HG03025 (cell line): Measurements from ENCODE around the gene PRPF6.

Source experiments
- ATAC-seq: cut with Tn5 transposase; IDR thresholded peaks from one replicate; pipeline ENCODE4 v1.9.1; 2021; ENCODE audit warnings: mild to moderate bottlenecking, moderate library complexity; ENCODE audit not compliant: unreplicated experiment, low FRiP score

PRPF6 gene

DNA sequence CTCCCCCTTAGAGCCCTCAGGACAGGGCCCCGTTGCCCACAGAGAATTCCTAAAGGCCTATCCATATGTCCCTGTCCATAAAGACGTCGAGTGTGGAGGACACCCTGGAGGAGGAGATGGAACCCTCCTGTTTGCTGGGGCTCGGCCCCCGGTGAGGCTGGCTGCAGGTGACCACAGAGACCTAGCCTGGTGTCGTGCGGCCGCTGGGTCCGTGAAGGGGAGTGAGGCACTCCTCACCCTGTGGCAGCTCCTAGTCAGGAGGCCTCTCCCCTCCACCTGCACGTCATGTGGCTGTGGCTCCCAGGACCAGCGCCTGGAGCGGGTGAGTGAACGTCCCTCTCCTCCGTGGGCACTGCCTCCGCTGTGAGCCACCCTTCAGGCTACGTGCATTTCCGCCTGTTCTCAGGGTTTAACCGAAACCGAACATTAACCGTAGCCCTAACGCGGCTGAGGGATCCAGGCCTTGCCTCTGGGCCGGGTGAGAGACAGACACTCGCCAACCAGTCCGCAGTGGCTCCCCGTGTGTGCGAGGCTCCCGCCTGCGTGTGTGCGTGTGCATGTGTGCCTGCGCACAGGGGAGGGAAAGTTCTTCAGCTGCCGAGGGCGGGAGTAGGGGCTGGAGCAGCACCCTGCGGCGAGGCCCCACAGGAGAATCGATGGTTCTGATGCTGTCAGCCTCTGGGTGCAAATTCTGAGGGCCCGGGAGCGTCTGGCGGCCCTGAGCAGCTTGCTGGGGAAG, 76.1 kb downstream of the PRPF6 start:
- ATAC-seq, result no peak

DNA sequence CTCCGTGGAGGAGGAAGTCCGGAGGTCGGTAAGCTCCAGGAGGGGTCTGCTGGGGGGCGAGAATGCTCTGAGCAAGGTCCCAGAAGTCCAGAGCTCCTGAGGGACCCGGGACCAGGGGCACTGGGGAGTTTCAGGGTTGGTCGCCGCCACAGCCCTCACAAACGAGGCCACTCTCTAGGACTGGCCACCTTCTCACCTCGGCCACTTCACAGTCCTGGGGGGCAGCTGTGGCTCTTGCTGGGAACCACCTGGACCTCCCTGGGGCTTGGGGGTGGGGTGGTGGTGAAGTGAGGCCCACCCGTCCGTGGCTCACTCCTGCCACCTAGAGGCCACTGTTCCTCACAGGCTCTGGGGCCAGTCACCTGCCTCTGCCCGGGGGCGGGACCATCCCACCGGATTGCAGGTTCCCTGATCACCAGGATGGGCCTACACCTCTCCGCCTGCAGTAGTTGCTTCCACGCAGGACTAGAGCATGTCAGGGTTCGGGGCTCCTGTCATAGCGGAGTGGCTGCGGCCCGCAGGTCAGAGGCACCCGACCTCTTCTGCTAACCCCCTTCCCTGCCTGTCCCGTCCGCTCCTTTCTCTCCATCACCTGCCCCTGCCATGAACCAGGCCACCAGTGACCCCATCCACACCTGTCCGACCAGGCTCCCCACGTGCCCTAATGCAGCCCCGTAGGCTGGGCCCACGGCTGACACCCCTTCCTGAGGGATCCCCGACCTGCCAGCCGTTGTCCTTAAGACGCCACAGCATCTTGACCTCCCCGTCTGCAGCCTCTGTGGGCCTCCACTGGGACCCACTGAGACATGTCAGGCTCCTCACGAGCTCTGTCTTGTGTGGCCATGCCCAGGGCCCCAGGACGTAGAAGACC, 76.9 kb downstream of the PRPF6 start:
- no peak for ATAC-seq

GRCh38 chr20:64058536-64058935, 77.6 kb downstream of the PRPF6 start:
- no peak for ATAC-seq

DNA sequence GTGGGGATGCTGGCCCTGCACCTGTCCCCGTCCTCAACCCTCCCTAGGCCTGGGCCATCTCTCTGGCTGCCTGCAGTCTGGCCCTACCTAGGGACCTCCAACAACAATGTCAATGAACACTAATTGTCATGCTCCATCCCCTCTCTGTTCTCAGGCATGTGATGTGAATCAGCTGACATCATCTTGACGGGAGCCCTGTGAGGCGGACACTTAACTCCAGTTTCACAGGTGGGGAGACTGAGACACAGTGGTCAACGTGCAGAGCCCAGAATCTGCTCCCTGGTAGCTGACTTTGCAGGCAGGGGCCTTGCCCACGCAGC, 81.3 kb downstream of the PRPF6 start:
- no peak for ATAC-seq

DNA sequence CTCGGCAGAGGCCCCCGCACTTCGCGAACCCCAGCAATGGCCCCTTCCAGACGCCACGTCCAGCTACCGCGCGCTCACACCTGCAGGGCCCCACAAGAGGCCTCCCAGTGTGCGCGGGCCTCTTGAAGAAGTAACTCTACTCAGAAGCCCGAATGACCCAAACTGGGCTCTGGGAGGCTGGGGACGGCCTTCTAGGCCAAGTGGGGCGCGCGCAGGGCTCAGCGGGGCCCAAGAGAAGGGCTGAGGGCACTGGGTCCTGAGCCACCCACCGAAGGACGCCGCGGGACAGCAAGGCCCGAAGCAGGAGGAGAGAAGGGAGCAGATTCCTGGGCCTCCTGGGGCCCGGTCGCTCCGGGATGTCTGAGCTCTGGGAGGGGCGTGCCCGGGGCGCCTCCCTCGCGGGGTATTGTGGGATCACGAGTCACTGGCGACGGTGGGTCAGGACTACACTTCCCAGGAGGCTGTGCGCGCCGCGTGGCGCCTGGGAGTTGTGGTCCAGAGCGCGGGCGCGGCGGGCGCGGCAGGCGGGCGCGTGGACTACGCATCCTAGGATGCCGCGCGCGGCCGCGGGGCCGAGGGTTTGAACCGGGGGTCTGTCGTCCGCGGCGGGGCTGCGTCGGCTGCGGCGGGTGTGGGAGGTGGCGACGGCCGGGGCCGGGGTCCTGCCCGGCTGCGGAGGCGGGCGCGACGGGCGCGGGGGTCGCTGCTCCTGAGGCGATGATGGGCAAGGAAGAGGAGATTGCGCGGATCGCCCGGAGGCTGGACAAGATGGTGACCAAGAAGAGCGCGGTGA, 81.9 kb downstream of the PRPF6 start, which contains the start of gene TCEA2:
Gene TCEA2 (plus strand): TSS at position 603 of the 793 bp plus-strand sequence. CDS start 115 bp downstream, at position 718.
- ATAC-seq, result peak; percentile 68

DNA sequence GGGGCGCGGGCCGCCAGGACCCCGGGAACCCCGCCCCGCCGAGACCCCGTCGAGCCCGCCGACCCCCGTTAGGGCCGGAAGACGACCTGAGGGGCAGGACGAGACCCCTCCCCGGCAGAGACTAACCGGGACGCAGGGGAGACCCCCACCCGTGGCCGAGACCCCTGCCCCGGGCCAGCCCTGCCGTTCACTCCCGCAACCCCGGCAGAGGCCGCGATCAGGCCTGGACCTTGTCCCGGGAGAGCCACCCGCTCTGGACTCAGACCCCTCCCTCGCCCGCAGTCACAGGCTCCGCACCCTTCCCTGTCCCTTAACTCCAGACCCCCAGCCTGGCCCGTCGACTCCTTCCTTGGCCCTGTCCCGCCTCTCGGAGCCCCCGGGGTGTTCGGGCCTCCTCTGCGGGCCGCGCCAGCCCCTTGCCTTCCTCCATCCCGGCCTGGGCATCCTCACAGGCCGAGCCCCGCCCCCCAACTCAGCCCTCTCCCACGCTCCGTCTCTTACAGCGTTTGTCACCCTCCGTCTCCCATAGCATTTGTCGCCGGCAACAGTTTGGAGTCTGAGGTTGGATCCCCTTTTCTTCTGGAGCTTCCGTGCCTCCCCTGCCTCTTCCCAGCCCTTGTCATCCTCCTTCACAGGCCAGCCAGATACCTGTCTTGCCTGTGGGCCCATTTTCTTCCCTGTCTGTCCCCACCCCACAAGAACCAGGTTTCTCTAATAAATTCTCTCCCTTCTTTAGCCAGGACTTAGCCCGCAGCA, 82.6 kb downstream of the PRPF6 start:
- ATAC-seq, result no peak

- no peak for ATAC-seq
Measured at GRCh38 chr20:64064145-64064698, 83.3 kb downstream of the PRPF6 start.

DNA sequence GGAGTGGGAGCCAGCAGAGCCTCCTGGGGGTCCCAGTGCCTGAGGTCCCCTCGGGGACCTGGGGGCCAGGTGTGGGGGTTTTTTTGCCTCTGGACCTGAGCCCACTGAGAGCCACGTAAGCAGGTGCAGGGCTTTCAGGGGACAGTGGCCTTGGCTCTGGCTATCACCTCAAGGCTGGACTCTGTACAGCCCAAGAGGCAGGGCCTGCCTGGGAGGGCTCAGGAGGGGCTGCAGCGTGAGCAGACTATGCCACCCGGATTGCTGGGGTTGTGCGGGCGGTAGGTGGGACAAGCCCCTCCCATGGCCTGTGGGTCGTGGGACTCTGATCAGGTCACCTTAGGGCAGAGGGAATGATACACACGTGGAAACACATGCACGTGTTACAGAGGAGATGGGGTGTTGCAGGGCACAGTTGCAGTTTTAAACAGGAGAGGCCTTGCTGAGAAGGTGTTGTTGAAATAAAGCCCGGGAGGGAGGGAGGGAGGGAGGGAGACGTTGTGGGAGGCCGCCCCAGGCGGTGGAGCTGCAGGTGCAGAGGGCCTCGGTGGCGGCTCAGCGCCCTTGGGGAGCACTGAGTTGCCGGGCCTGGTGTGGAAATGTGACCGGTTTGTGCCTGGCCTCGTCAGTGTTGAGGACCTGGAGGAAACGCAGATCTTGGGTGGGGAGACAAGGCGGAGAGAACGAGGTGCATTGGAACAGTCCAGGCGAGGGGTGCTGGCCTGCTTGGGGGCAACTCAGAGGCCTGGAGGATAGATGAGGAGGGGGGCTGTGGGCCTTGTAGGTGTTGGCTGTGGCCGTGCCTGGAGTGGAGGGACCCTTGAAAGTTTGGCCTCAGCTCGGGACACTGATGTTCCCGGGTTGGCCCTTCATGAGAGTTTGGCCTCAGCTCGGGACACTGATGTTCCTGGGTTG, 84.4 kb downstream of the PRPF6 start:
- ATAC-seq, result no peak

DNA sequence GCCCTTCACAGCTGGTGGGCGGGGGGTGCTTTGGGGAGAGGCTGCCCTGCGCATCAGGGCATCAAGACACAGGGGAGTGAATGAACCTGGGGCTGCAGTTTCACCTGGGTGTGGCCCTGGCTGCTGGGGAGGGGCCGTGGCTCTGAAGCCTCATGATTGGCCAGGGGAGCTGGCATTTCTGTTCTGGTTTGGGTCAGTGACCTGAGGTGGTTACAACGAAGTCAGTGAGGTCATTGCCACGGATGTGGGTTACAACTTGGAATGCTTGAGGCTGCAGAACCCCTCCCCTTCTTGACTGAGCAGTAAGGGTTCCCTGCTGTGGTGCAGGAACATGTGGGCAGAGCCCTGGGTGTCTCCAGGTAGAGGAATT, 85.0 kb downstream of the PRPF6 start:
- no peak for ATAC-seq

DNA sequence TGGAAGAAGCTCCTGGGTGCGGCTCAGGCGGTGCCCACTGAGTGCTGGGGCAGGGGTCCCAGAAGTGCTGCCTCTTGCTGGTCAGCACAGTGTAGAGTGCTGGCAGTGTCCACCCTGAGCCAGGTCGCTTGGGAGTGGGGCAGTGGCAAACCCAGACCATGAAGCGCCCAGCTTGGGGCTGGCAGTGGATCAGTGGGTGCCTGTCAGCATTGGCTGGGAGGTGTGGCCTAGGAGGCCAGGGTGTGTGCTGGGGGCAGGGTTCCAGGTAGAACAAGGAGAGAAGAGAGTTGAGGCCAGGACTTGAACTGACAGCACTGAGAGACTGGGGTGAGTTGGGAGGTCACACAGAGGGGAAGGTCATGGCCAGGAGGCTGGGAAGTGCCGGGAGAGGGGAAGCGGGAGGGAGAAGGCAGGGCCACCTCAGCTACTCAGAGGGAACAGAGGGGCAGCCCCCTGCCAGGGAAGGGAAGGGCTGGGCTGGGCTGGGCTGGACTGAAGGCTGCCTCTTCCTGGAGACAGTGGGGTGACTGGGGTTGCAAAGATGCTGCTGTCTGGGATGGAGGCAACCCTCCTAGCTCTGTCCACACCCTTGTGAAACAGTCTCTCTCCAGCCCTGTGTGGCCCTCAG, 86.2 kb downstream of the PRPF6 start:
- no peak for ATAC-seq

GRCh38 chr20:64067733-64068307, 86.9 kb downstream of the PRPF6 start:
- no peak for ATAC-seq

GRCh38 chr20:64068386-64069208, 87.7 kb downstream of the PRPF6 start:
- no peak for ATAC-seq

DNA sequence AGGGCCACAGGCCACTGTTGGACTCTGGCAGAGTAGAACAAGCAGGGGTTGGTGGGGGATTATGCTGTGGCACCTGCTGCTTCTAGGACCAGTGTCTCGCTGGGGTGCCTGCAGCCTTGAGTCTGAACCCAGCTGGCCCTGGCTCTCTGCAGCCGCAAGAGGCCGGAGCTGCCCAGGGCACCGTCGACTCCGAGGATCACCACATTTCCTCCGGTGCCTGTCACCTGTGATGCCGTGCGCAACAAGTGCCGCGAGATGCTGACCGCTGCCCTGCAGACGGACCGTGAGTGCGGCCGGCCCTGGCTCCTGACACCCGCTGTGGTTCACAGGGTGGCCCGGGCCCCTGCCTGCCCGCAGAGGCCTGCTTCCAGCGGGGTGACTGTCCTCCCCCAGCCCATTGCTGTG, 88.3 kb downstream of the PRPF6 start:
- ATAC-seq, result no peak

GRCh38 chr20:64069614-64070243, 88.8 kb downstream of the PRPF6 start:
- ATAC-seq, result no peak

DNA sequence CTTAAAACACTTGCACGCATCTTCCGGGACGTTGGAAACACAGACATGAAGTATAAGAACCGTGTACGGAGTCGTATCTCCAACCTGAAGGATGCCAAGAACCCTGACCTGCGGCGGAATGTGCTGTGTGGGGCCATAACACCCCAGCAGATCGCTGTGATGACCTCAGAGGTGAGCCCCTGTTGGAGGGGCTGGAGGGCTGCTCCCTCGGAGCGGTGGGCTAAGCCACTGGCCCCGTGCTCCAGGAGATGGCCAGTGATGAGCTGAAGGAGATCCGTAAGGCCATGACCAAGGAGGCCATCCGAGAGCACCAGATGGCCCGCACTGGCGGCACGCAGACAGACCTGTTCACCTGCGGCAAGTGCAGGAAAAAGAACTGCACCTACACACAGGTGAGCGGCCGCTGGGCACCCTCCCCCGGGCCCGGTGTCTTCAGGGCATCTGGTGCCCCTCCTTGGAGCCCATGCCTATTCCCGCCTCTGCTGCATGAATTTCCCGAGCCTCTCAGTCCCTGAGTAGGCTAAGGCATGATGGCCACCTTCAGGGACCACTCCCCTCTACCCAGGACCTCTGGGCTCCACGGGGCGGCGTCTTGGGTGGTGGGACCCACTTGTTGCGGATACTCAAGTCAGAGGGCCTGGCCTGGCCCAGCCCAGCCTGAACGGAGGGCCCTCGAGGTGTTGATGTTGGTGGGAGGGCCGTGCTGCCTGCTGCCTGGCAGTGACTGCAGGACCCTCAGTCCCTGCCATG, 89.5 kb downstream of the PRPF6 start:
- no peak for ATAC-seq
